Right atrium auricular region (tissue), 2 donors: ENCODE results near the gene MFAP2. TPM values are rescaled to one million over a fixed set of nuclear protein-coding genes. Genes with fewer than 3 reads are reported as not detected.
"Not testable (repeated sequence)": the region's sequence is repeated elsewhere in the genome, so short reads cannot be mapped to it uniquely, and the experiment has no call there.

ENCODE experiments used
- DNase-seq: peaks from one replicate; pipeline ENCODE4 v3.0.0-alpha.2; 2019; ENCODE audit warnings: low spot score
- H3K27ac ChIP-seq, 2 donors: fragments of 200-600 bp; sonication (generic); 1 replicate in 1 of 2; 2 replicates in 1 of 2; pipeline ENCODE4 v1.5.1; 2016 to 2019
- H3K27me3 ChIP-seq, 2 donors: fragments of 200-600 bp; sonication (generic); one replicate each; pipeline versions ENCODE4 v1.5.1 to v1.6.0; 2017 to 2019
- H3K36me3 ChIP-seq: fragments of 200-600 bp; sonication (generic); one replicate; pipeline ENCODE4 v1.5.1; 2016
- H3K4me1 ChIP-seq, 2 donors: fragments of 200-600 bp; sonication (generic); one replicate each; pipeline versions ENCODE4 v1.5.1 to v1.6.0; 2017 to 2019
- H3K4me3 ChIP-seq, 2 donors: fragments of 200-600 bp; sonication (generic); 1 replicate in 1 of 2; 2 replicates in 1 of 2; pipeline ENCODE4 v1.5.1; 2017 to 2019; ENCODE audit warnings: mild to moderate bottlenecking in 1 of 2, moderate library complexity in 1 of 2
- H3K9me3 ChIP-seq, 2 donors: fragments of 200-600 bp; sonication (generic); one replicate each; pipeline ENCODE4 v1.5.1; 2019
- total RNA-seq, 2 donors: library from RNA; depleted of rRNA; stranded (reverse); fragments of >200 nt; gene quantifications; one replicate each; pipeline ENCODE4 v1.1.0, GENCODE V29; 2016
- TF ChIP-seq, protein P1 (sequence below), 2 donors: fragments of 200-600 bp; sonication (generic); IDR thresholded peaks; one replicate each; pipeline ENCODE4 v1.5.1; 2019; ENCODE audit warnings: antibody characterized with exemption in 2 of 2

MFAP2 gene
- total RNA-seq, 2 donors from 2014 or later: 5.5 to 8.6 TPM

DNA sequence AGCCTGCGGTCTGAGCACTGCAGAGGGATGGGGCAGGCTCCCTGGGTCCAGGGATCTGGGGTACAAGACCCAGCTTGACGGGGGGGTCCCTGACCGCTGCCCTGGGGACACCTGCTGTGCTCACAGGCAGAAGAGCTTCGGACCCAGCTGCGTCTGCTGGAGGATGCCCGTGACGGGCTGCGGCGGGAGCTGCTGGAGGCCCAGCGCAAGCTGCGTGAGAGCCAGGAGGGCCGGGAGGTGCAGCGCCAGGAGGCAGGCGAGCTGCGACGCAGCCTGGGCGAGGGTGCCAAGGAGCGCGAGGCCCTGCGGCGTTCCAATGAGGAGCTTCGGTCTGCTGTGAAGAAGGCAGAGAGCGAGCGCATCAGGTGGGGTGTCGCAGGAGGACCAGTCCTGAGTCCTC lies 25.2 kb downstream of the MFAP2 start:
- Histone ChIP-seq H3K4me1 (no peaks in the 10 kb centered on the region), H3K27me3 (no peaks in the 10 kb centered on the region), H3K27ac (no peak overlapping the region), H3K9me3 (no peaks in the 10 kb centered on the region), H3K36me3 (no peaks in the 10 kb centered on the region), H3K4me3 (no peak overlapping the region)
- no peak for DNase-seq
- TF ChIP-seq, protein P1, sequence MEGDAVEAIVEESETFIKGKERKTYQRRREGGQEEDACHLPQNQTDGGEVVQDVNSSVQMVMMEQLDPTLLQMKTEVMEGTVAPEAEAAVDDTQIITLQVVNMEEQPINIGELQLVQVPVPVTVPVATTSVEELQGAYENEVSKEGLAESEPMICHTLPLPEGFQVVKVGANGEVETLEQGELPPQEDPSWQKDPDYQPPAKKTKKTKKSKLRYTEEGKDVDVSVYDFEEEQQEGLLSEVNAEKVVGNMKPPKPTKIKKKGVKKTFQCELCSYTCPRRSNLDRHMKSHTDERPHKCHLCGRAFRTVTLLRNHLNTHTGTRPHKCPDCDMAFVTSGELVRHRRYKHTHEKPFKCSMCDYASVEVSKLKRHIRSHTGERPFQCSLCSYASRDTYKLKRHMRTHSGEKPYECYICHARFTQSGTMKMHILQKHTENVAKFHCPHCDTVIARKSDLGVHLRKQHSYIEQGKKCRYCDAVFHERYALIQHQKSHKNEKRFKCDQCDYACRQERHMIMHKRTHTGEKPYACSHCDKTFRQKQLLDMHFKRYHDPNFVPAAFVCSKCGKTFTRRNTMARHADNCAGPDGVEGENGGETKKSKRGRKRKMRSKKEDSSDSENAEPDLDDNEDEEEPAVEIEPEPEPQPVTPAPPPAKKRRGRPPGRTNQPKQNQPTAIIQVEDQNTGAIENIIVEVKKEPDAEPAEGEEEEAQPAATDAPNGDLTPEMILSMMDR (IDR thresholded peaks at IDR 0.05): no peak

DNA sequence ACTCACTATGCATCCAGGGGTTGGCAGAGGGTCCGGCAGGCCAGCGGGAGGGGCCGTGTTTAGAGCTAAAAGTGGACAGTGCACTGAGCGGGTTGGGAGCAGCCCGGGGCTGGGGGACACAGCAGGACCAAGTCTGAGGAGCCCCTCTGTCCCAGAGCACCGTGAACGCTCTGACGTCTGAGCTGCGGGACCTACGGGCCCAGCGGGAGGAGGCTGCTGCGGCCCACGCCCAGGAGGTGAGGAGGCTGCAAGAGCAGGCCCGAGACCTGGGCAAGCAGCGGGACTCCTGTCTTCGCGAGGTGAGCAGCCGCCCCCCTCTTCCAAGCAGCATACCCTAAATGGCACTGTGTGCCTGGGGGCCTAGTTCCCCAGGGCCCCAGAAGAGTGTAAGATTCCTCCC lies 25.8 kb downstream of the MFAP2 start:
- Histone ChIP-seq H3K27ac (no peak overlapping the region), H3K9me3 (no peaks in the 10 kb centered on the region), H3K4me3 (no peak overlapping the region), H3K27me3 (no peaks in the 10 kb centered on the region), H3K4me1 (no peaks in the 10 kb centered on the region), H3K36me3 (no peaks in the 10 kb centered on the region)
- TF ChIP-seq, protein P1 (IDR thresholded peaks at IDR 0.05): no peak
- DNase-seq: no peak

DNA sequence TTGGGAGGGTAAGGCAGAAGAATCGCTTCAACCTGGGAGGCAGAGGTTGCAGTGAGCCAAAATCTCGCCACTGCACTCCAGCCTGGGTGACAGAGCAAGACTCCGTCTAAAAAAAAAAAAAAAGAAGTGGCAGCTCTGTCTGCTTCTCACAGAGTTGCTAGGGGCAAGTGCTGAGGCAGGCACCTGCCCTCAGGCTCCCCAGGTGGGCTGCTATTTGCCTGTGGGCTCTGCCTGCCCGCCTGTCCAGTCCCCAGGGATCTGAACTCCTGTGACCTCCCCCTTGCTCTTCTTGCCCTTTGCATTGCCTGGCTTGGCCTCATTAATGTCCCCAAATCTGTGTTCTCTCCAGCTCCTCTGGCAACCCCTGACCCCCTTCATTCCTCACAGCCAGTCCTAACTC lies 28.0 kb downstream of the MFAP2 start:
- H3K4me1 ChIP-seq, DNase-seq, H3K27me3 ChIP-seq, H3K4me3 ChIP-seq, H3K36me3 ChIP-seq, H3K27ac ChIP-seq, H3K9me3 ChIP-seq: not testable (repeated sequence)

DNA sequence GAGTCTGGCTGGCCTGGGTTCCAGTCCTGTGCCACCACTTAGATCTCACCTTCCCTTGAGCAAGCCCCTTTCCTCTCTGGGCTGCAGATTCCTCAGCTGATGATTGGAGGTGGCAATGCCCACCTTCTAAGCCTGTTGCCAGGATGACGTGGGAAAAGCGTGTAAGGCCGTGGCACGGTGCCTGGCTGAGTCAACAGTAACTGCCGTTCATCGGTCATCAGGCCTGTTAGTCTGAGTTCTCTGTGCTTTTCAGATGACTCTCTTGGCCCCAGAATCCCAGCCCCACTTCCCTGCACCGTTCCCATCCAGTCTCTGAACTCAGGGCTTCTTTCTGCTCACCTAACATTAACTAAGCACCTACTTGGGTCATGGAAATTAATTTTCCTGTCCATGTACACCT lies 31.4 kb downstream of the MFAP2 start:
- H3K36me3 ChIP-seq, H3K9me3 ChIP-seq, DNase-seq, H3K27ac ChIP-seq, H3K4me3 ChIP-seq, H3K27me3 ChIP-seq, H3K4me1 ChIP-seq: not testable (repeated sequence)

DNA sequence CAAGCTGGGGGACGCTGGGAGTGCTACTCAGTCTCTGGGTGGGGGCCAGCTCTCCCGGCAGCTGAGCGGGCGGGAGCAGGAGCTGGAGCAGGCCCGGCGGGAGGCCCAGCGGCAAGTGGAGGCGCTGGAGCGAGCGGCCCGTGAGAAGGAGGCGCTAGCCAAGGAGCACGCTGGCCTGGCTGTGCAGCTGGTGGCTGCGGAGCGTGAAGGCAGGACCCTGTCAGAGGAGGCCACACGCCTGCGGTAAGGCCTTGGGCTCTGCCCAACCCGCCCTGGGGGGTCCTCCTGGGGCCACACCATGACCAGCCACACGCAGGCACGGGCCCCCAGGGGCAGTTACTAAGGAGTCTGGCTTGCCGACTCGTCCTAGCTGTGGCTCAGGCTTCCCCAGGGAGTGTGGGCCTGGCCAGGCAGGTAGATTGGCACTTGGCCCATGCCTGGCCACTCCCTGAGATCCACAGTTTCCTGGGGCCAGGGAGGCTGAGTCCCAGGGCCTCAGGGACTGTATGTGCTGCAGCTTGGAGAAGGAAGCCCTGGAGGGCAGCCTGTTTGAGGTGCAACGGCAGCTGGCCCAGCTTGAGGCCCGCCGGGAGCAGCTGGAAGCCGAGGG lies 32.0 kb downstream of the MFAP2 start:
- H3K4me1 ChIP-seq, DNase-seq, H3K27me3 ChIP-seq, H3K4me3 ChIP-seq, H3K36me3 ChIP-seq, H3K27ac ChIP-seq, H3K9me3 ChIP-seq: not testable (repeated sequence)

DNA sequence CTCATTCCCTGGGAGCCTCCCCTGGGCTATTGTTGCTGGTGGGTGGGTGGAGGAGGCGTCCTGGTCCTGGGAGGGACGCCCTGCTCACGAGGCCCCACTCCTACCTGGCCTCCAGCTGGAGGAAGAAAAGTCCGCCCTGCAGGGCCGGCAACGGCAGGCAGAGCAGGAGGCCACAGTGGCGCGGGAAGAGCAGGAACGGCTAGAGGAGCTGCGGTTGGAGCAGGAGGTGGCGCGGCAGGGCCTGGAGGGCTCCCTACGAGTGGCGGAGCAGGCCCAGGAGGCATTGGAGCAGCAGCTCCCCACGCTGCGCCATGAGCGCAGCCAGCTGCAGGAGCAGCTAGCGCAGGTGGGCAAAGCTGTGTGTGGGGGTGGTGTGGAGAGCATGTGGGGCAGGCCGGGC lies 33.8 kb downstream of the MFAP2 start:
- no peak overlapping the region for H3K27ac ChIP-seq
- H3K36me3 ChIP-seq: no peaks in the 10 kb centered on the region
- H3K4me1 ChIP-seq: peaks cover 0 to 4% of the 10 kb centered on the region in 2 donors
- TF ChIP-seq, protein P1 (IDR thresholded peaks at IDR 0.05): no peak
- H3K27me3 ChIP-seq: no peaks in the 10 kb centered on the region
- H3K4me3 ChIP-seq: no peak overlapping the region
- DNase-seq: no peak
- H3K9me3 ChIP-seq: no peaks in the 10 kb centered on the region

DNA sequence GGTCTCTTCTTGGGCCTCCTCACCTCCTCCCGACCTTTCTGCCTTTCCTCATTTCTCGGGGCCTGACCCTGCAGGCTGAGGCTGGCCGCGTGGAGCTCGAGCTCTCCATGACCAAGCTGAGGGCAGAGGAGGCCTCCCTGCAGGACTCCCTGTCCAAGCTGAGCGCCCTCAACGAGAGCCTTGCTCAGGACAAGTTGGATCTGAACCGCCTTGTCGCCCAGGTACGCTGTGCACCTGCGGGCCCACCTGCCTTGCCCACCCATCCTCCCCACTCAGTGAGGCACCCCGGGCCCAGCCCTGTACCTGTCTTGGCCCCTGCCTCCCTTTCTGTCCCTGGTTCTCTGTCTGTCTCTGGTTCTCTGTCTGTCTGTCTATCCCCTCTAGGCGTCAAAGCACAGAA lies 34.2 kb downstream of the MFAP2 start:
- not testable (repeated sequence) for H3K36me3 ChIP-seq, H3K4me1 ChIP-seq, H3K27me3 ChIP-seq, H3K27ac ChIP-seq, H3K4me3 ChIP-seq, H3K9me3 ChIP-seq, DNase-seq

DNA sequence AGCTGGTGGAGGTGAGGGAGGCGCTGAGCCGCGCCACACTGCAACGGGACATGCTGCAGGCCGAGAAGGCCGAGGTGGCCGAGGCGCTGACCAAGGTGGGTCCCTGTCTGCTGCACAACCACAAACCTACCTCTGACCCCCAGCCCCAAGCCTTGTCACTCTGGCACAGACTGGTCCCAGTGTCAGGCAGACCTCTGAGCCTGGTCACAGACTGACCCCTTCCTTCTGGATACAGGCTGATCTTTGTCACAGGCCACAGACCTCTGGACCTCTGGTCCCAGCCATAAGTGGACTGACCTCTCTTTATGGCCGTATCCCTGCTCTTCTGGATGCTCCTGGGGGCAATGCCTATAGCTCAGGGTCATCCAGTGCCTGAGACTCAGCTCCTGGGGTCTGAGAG lies 34.9 kb downstream of the MFAP2 start:
- not testable (repeated sequence) for H3K36me3 ChIP-seq, H3K4me1 ChIP-seq, H3K9me3 ChIP-seq, DNase-seq, H3K27me3 ChIP-seq, H3K27ac ChIP-seq, H3K4me3 ChIP-seq
